HG03139 (cell line): Measurements from ENCODE around the gene TBC1D4.
A peak's percentile ranks its signal among the peaks of the same experiment; 100 is the strongest.
"Not testable (repeated sequence)": the region's sequence is repeated elsewhere in the genome, so short reads cannot be mapped to it uniquely, and the experiment has no call there.

Source experiments
- ATAC-seq: cut with Tn5 transposase; IDR thresholded peaks from one replicate; pipeline ENCODE4 v1.9.1; 2021; ENCODE audit not compliant: unreplicated experiment

Gene TBC1D4

GRCh38 chr13:75296641-75297040 is 185.3 kb downstream of the TBC1D4 start:
- no peak for ATAC-seq

- no peak for ATAC-seq
Observed at GRCh38 chr13:75295201-75295600, 186.8 kb downstream of the TBC1D4 start.

- peak; percentile 63 for ATAC-seq
Observed at GRCh38 chr13:75294110-75294509, 187.9 kb downstream of the TBC1D4 start.

DNA sequence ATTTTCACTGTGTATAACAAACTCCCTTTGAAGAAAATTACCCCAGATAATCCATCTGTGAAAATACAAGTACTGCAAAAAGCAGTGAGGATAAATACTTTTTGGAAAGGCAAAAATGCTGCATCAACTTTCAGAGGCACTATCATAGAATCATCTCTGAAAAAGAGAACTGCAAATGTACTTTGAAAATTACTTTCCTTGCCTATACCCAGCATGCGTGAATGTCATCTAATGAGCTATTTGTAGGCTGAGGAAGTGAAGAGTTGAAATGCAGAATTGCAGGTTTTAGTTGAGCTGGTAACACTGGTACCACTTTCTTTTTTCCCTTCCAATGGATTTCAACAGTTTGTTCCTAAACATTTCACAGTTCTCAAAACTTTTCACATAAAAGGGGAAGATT is 196.7 kb downstream of the TBC1D4 start:
- ATAC-seq, result no peak

DNA sequence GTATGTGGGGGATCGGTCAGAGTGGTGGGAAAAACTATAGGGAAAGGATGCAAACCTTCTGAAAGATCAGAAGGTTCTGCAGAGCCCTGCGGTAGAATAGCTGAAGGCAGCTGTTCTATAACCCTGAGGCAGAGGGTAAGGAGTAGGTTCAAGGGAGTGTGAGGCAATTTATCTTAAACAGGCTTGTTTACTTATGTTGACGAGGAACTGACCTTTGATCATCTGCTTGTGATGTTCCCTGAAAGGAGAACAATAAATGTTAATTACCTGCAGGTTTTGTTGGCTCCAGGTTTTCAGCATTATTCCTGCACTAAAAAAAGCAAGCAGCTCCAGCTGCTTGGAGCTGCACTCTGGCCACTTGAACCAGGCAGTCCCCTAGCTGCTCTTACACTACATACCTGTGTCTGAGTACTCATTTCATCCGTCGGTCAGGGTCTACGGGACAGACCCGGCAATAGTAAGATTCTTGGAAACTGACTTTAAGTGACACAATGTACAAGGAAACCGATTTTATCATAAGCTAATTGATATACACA is 202.1 kb downstream of the TBC1D4 start:
- no peak for ATAC-seq

GRCh38 chr13:75273695-75274094 is 208.3 kb downstream of the TBC1D4 start:
- ATAC-seq, result not testable (repeated sequence)

DNA sequence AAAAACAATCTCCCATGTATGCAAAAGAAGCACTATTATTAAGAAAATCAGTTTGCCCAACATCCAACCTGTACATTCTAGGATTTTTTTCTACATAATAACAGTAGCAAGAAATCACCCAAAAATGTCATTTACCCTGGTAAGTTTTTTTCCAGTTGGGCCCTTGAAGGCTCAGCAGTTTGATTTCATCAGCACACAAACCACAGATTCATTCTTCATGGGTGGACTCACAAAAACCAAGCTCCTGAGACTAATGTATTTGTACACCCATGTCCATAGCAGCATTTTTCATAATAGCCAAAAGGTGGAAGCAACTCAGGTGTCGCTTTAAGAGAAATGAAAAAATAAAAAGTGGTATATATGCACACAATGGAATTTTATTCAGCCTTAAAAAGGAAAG is 210.1 kb downstream of the TBC1D4 start:
- no peak for ATAC-seq

DNA sequence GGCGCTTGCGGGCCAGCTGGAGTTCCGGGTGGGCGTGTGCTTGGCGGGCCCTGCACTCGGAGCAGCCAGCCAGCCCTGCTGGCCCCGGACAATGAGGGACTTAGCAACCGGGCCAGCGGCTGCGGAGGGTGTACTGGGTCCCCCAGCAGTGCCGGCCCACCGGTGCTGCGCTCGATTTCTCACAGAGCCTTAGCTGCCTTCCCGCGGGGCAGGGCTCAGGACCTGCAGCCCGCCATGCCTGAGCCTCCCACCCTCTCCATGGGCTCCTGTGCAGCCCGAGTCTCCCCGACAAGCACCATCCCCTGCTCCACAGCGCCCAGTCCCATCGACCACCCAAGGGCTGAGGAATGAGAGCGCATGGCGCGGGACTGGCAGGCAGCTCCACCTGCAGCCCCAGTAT is 213.5 kb downstream of the TBC1D4 start:
- not testable (repeated sequence) for ATAC-seq

DNA sequence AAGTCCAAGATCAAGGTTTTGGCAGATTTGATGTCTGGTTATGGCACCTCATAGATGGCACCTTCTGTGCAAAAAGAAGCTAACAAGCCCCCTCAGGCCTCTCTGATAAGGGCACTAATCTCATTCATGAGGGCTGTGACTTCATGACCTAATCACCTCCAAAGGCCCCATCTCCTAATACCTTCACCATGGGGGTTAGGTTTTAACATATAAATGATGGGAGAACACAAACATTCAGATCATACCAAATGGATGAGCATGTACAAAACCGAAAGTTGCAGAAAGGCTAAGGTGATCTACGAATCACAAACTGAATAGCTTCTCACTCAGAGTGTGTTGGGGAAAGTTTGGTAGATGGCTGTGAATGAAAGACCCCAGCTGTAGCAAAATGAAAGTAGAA is 217.4 kb downstream of the TBC1D4 start:
- no peak for ATAC-seq

DNA sequence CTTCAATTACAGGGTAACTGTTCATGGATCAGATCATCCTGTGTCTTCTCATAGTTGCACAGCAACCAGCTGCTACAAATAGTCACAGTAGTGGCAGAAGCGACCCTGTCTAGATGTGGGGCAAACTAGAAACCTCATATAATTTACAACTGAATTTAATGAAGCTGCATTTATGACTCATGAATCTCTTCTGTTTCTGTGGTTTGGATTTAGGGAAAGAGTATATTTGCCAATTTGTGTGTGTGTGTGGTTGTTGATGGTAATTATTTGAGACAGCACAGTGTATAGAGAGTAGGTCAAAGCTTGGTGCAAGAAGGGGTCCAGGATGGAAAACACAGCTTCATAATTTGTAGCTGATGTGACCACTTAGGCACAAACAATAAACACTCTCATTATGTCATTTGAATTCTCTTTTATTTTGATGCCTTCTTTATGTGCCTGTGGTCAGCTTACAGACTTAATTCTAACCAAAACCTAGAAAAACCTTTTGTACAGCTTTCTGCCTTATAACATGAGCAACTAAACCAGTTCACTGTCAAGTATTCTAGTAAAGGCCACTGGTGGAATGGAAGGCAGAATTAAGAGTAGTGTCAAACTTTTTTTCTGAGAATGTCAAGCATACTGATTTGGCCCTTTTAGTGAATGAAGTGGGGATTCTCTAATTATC is 218.1 kb downstream of the TBC1D4 start:
- no peak for ATAC-seq

DNA sequence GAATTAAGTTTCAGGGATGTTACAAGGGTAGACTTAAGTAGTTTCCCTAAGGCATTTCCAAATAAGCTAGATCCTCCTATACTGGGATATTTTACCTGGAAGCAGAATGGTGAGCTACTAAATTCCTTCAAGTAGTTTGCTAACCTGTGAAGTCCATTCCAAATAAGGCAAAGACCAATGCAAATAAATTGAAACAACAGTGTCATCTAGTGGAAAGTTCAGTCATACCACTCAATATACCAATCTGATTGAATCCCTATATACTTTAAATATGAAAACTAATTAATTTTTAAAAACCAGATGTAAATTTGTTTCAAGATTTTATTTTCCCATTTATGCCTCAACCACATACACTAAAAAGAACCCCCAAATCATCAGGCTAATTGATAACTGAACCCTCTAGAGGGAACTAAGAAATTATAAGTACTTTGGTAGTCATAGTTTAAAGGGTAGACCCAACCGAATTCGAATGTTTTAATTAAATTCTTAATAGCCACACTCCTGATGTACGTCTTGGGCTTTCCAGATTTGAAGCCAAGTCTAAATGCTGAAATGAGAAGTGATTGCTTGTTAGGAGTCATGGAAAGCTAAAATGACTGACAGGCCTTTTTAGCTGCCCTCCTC is 223.7 kb downstream of the TBC1D4 start:
- no peak for ATAC-seq

- ATAC-seq, result no peak
Observed at GRCh38 chr13:75256922-75257321, 225.0 kb downstream of the TBC1D4 start.

- no peak for ATAC-seq
Observed at GRCh38 chr13:75255653-75256052, 226.3 kb downstream of the TBC1D4 start.

DNA sequence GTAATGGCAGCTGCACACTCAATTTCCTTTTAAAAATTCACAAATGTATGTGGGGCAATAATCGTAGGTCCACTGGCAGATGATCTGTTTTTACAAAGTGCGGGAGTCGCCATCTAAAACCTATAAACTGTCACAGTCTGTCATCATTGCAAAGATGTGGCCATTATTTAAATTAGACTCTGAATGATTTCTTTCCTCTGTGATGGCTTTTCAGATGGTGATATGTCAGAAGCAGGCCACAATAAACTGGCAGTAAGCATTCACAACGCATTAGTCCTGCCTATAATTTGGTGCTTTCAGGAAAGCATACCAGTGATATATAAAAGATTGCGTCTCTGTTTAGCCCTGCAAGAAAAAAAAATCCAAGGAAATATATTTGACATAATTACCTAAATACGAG is 226.8 kb downstream of the TBC1D4 start:
- ATAC-seq, result no peak

DNA sequence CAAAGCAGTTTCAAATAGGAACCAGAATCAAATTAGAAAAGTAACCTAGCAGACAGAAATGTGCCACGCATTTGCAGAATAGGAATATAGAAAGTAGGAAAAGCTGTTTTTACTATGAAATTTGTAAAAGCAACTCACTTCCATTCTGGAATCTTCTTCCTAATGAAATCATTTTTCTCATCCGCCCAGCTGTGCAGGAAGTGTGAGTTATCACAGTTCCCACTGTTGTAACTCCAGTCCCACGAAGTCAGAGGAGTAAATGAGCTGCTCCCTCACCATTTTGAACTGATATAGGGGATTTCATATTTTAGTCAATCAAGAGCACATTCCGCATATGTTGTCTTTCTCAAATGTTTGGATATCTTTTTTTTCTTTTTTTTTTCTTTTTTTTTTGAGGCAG is 230.8 kb downstream of the TBC1D4 start:
- ATAC-seq, result no peak

GRCh38 chr13:75250526-75251178 is 231.3 kb downstream of the TBC1D4 start:
- no peak for ATAC-seq

DNA sequence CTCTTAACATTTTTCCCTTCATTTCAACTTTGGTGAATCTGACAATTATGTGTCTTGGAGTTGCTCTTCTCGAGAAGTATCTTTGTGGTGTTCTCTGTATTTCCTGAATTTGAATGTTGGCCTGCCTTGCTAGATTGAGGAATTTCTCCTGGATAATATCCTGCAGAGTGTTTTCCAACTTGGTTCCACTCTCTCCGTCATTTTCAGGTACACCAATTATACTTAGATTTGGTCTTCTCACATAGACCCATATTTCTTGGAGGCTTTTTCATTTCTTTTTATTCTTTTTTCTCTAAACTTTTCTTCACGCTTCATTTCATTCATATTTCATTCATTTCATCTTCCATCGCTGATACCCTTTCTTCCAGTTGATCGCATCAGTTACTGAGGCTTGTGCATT is 236.4 kb downstream of the TBC1D4 start:
- ATAC-seq, result not testable (repeated sequence)

DNA sequence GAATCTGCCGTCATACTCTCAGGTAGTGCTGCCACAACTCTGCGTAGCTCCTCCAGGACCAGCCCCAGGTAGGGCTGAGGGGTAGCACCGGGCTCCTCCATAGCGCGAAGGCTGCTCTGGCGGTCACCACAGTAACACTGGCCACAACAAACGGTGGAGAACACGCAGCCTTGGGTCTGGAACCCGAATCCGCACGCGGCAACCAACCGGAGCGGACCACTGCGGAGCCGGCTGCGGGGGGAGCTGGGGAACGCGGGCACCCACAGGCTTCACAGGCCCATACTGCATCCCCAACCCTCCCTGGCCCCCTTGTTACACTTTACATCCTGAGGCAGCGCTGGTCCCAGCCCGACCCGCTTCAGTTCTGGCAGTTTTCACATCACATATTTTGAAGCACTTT is 241.7 kb downstream of the TBC1D4 start:
- not testable (repeated sequence) for ATAC-seq

DNA sequence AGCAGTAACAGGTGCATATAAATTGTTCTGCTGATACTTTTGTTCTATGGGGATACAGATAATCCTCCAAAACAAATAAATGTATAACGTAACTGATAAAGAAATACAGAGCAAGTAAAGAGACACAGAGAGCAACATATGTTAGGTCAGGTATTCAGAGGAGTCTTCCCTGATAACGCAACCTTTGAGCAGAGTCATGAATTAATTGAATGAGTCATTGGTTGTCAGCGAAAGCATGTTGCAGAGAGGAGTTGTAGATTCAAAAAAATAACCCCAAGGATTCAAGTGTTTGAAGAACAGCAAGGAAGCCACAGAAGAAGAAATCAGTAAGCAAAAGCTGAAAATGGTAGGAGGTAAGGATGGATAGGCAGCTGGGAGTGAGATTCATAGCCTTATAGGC is 245.2 kb downstream of the TBC1D4 start:
- ATAC-seq, result no peak
